Peyer's patch (tissue), 4 donors: ENCODE data around the gene TMEM39B.
"Not testable (repeated sequence)": the region's sequence is repeated elsewhere in the genome, so short reads cannot be mapped to it uniquely, and the experiment has no call there.

ENCODE experiments used
- POLR2A ChIP-seq, 2 donors: fragments of 450-650 bp; IDR thresholded peaks; one replicate each; pipeline ENCODE4 v1.5.1; 2017; ENCODE audit warnings: antibody characterized with exemption in 2 of 2, mild to moderate bottlenecking in 2 of 2, moderate library complexity in 2 of 2
- TF ChIP-seq, protein P1 (sequence below), 6 experiments: fragments of 450-650 bp in 4 of 6; fragments of 200-600 bp in 2 of 6; sonication (generic) in 1 of 6; IDR thresholded peaks; one replicate each; pipeline ENCODE4 v1.5.1; 2017 to 2019; ENCODE audit warnings: antibody characterized with exemption in 6 of 6, mild to moderate bottlenecking in 3 of 6, moderate library complexity in 1 of 6

DNA sequence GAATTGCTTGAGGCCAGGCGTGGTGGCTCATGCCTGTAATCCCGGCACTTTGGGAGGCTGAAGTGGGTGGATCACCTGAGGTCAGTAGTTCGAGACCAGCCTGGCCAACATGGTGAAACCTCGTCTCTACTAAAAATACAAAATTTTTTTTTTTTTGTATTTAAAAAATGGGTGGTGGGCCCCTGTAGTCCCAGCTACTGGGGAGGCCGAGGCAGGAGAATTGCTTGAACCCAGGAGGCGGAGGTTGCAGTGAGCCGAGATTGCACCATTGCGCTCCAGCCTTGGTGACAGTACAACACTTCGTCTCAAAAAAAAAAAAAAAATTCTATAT lies 61.2 kb downstream of the TMEM39B start:
- TF ChIP-seq, protein P1, sequence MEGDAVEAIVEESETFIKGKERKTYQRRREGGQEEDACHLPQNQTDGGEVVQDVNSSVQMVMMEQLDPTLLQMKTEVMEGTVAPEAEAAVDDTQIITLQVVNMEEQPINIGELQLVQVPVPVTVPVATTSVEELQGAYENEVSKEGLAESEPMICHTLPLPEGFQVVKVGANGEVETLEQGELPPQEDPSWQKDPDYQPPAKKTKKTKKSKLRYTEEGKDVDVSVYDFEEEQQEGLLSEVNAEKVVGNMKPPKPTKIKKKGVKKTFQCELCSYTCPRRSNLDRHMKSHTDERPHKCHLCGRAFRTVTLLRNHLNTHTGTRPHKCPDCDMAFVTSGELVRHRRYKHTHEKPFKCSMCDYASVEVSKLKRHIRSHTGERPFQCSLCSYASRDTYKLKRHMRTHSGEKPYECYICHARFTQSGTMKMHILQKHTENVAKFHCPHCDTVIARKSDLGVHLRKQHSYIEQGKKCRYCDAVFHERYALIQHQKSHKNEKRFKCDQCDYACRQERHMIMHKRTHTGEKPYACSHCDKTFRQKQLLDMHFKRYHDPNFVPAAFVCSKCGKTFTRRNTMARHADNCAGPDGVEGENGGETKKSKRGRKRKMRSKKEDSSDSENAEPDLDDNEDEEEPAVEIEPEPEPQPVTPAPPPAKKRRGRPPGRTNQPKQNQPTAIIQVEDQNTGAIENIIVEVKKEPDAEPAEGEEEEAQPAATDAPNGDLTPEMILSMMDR (IDR thresholded peaks at IDR 0.05) = not testable (repeated sequence)
- TF ChIP-seq POLR2A (IDR thresholded peaks at IDR 0.05) = not testable (repeated sequence)
